Endothelial cell of umbilical vein (primary cell): ENCODE data around the gene PSMA1. TPM values are rescaled to one million over a fixed set of nuclear protein-coding genes. Genes with fewer than 3 reads are reported as not detected.

Experiments
- BruUV-seq: library from RNA; stranded (reverse); fragments of 400-500 nt; replicated peaks from 2 replicates; lab custom pipeline; 2021; lab: Mats Ljungman, UMichigan
- CTCF ChIA-PET: fragments of 300-600, 350-600 bp; sonication (Branson Sonifier 250); formaldehyde crosslinking; loops from one replicate; lab custom pipeline; 2021; ENCODE audit warnings: antibody characterized with exemption, inconsistent platforms; lab: Charles Lee
- POLR2A ChIA-PET: fragments of 300-600, 350-600 bp; sonication (Branson Sonifier 250); formaldehyde crosslinking; loops from one replicate; lab custom pipeline; 2021; ENCODE audit warnings: antibody characterized with exemption, inconsistent platforms; lab: Charles Lee
- DNase-seq: peaks from one replicate; pipeline ENCODE4 v3.0.0-alpha.2; 2011; ENCODE audit warnings: low read depth, low spot score
- FAIRE-seq: peaks from 2 replicates; lab custom pipeline; 2011; peaks lifted over from hg19 to GRCh38; lab: Jason Lieb, UNC
- H2AFZ ChIP-seq: 2 replicates; pipeline ENCODE4 v1.6.0; 2012; ENCODE audit warnings: low read depth, low read length, control low read depth, inconsistent platforms
- H3K27ac ChIP-seq: 2 replicates; pipeline ENCODE4 v1.5.1; 2011; ENCODE audit warnings: low read depth, mild to moderate bottlenecking, control low read depth, low read length, moderate library complexity; ENCODE audit not compliant: insufficient read depth
- H3K27me3 ChIP-seq, 2 experiments: 2 replicates each; pipeline versions ENCODE4 v1.6.0 to v1.6.1; 2011; ENCODE audit warnings: low read length in 2 of 2, mixed read lengths in 1 of 2; ENCODE audit not compliant: control insufficient read depth in 2 of 2, insufficient read depth in 2 of 2
- H3K36me3 ChIP-seq, 2 experiments: 2 replicates in 1 of 2; 3 replicates in 1 of 2; pipeline ENCODE4 v1.5.1; 2011; ENCODE audit warnings: low read length in 2 of 2, mild to moderate bottlenecking in 1 of 2, moderate library complexity in 1 of 2; ENCODE audit not compliant: control insufficient read depth in 2 of 2, insufficient read depth in 2 of 2; ENCODE audit errors: extremely low read depth in 1 of 2
- H3K4me1 ChIP-seq: 3 replicates; pipeline ENCODE4 v1.5.1; 2011; ENCODE audit warnings: mild to moderate bottlenecking, low read length; ENCODE audit not compliant: control insufficient read depth, insufficient read depth; ENCODE audit errors: extremely low read depth
- H3K4me2 ChIP-seq: 2 replicates; pipeline ENCODE4 v1.6.1; 2011; ENCODE audit warnings: low read length, control low read depth, mixed read lengths; ENCODE audit not compliant: insufficient read depth
- H3K4me3 ChIP-seq, 3 experiments: fragments of 200-600 bp in 1 of 3; sonication (generic), shearing (Covaris generic) in 1 of 3; replicated peaks in 1 of 3; 2 replicates each; pipeline ENCODE4 v1.5.1; 2011 to 2016; ENCODE audit warnings: control low read depth in 3 of 3, low read length in 3 of 3, mild to moderate bottlenecking in 2 of 3, inconsistent platforms in 1 of 3, low read depth in 1 of 3, moderate library complexity in 1 of 3; ENCODE audit not compliant: insufficient read depth in 1 of 3
- H3K79me2 ChIP-seq: 2 replicates; pipeline ENCODE4 v1.6.0; 2012; ENCODE audit warnings: low read length, inconsistent platforms; ENCODE audit not compliant: control insufficient read depth, insufficient read depth
- H3K9ac ChIP-seq: replicated peaks from 2 replicates; pipeline ENCODE3; 2011; ENCODE audit warnings: low read length, control low read depth; ENCODE audit not compliant: insufficient read depth; ENCODE audit errors: extremely low read depth
- H3K9me1 ChIP-seq: replicated peaks from 3 replicates; pipeline ENCODE4 v1.6.0; 2011; ENCODE audit warnings: mild to moderate bottlenecking, low read length; ENCODE audit not compliant: control insufficient read depth, insufficient read depth; ENCODE audit errors: extremely low read depth
- H3K9me3 ChIP-seq: replicated peaks from 2 replicates; pipeline ENCODE4 v1.5.1; 2012; ENCODE audit warnings: low read length, inconsistent platforms; ENCODE audit not compliant: control insufficient read depth, insufficient read depth
- H4K20me1 ChIP-seq: replicated peaks from 2 replicates; pipeline ENCODE3; 2011; ENCODE audit warnings: mild to moderate bottlenecking, low read length; ENCODE audit not compliant: control insufficient read depth, insufficient read depth; ENCODE audit errors: extremely low read depth
- CTCF ChIP-seq, 2 donors: IDR thresholded peaks; 1 replicate in 1 of 2; 2 replicates in 1 of 2; pipeline ENCODE4 v1.5.1; 2011; ENCODE audit warnings: low read length in 2 of 2, mild to moderate bottlenecking in 2 of 2, moderate library complexity in 2 of 2, control low read depth in 1 of 2, inconsistent platforms in 1 of 2, low read depth in 1 of 2; ENCODE audit not compliant: insufficient read depth in 1 of 2; ENCODE audit errors: extremely low read depth in 1 of 2
- EZH2 ChIP-seq: IDR thresholded peaks from 2 replicates; pipeline ENCODE4 v1.6.1; 2012; ENCODE audit warnings: borderline replicate concordance, low read depth, mild to moderate bottlenecking, moderate library complexity, low read length, inconsistent platforms; ENCODE audit not compliant: severe bottlenecking
- FOS ChIP-seq: IDR thresholded peaks from 2 replicates; pipeline ENCODE4 v1.6.1; 2011; ENCODE audit warnings: mild to moderate bottlenecking, low read length, moderate library complexity, borderline replicate concordance; ENCODE audit not compliant: insufficient read depth
- GATA2 ChIP-seq: IDR thresholded peaks from 2 replicates; pipeline ENCODE4 v1.7.0; 2011; ENCODE audit warnings: low read depth, mild to moderate bottlenecking, moderate library complexity, mixed read lengths, low read length; ENCODE audit not compliant: insufficient read length, insufficient read depth
- JUN ChIP-seq: IDR thresholded peaks from 2 replicates; pipeline ENCODE4 v1.6.1; 2011; ENCODE audit warnings: borderline replicate concordance, low read depth; ENCODE audit not compliant: insufficient read length, insufficient read depth
- MAX ChIP-seq: IDR thresholded peaks from 2 replicates; pipeline ENCODE4 v1.6.1; 2011; ENCODE audit not compliant: insufficient read depth, insufficient read length
- MYC ChIP-seq: IDR thresholded peaks from one replicate; pipeline ENCODE4 v1.6.1; 2011; ENCODE audit warnings: mild to moderate bottlenecking, low read depth, low read length
- POLR2A ChIP-seq: IDR thresholded peaks from 2 replicates; pipeline ENCODE4 v1.6.1; 2012; ENCODE audit warnings: low read depth, mild to moderate bottlenecking, control low read depth, low read length
- POLR2AphosphoS5 ChIP-seq: IDR thresholded peaks from 2 replicates; pipeline ENCODE4 v1.6.1; 2012; ENCODE audit warnings: low read depth, mild to moderate bottlenecking, control low read depth, low read length, moderate library complexity; ENCODE audit not compliant: insufficient read depth
- dilution Hi-C: fragments of 300-500 bp; cut with MboI; formaldehyde crosslinking; loops from one replicate; pipeline ENCODE4 v1.15.0; 2019; ENCODE audit warnings: low sequenced_read_pairs; ENCODE audit not compliant: extremely low pct_ligation_motif_present
- intact Hi-C: fragments of 100-400 bp; cut with micrococcal nuclease; formaldehyde crosslinking; loops from one replicate; pipeline ENCODE4 v1.10.0; 2022
- polyA plus RNA-seq, 4 experiments: library from polyadenylated mRNA; depleted of rRNA in 3 of 4; stranded (reverse) in 3 of 4; unstranded in 1 of 4; fragments of >200 nt; gene quantifications; 2 replicates each; pipeline versions ENCODE4 v1.2.1 to v1.2.3, GENCODE V29; 2011 to 2012; ENCODE audit warnings: missing spikeins in 1 of 4
- total RNA-seq: library from RNA; stranded (reverse); gene quantifications from 2 replicates; pipeline ENCODE4 v1.2.3, GENCODE V29; 2021

PSMA1 gene
- total and polyA plus RNA-seq, 2 donors (not counting 3 experiments of a cell fraction or from before 2014, with no cell fraction given) = 194 to 220 TPM

- Histone ChIP-seq H3K4me1 (peaks cover 20% of the 10 kb centered on the region), H3K9me3 (no peaks in the 10 kb centered on the region), H4K20me1 (peaks cover 2% of the 10 kb centered on the region), H3K9me1 (no peaks in the 10 kb centered on the region), H3K27me3 (no peaks in the 10 kb centered on the region), H3K4me3 (peak overlapping the region; percentile 62 to 95 (median 94)), H3K36me3 (peaks cover under 1 to 25% of the 10 kb centered on the region in 2 experiments), H3K79me2 (peaks cover 43% of the 10 kb centered on the region), H3K27ac (peak overlapping the region; percentile 82), H3K9ac (peak overlapping the region; percentile 77), H3K4me2 (peak overlapping the region; percentile 78), H2AFZ (no peak overlapping the region)
- dilution Hi-C loops = no loop called here
- peak; percentile 32 for DNase-seq
- TF ChIP-seq JUN (no peak), FOS (no peak), MAX (no peak), CTCF (IDR thresholded peaks at IDR 0.05; ENCODE audit: extremely low read depth in 1 of 2, insufficient read depth in 1 of 2, low read depth in 1 of 2, low read length in 2 of 2) (no peak), MYC (no peak), POLR2A (no peak), GATA2 (no peak), EZH2 (no peak), POLR2AphosphoS5 (no peak)
- CTCF ChIA-PET = no interaction called here
- FAIRE-seq = no peak
- BruUV-seq = no TSS peak
- POLR2A ChIA-PET = interaction anchor here (0.6 kb wide), 1 partner anchor 24 kb away, joined by 8 read pairs; no protein-coding TSS in a partner anchor
- intact Hi-C loops = loop anchor here (1.0 to 2.0 kb wide), 3 partner anchors 21 to 76 kb away; partner anchors contain the start of gene PSMA1
Observed at GRCh38 chr11:14499178-14499559, 21.0 kb downstream of the PSMA1 start.
